ENCODE measurements around the gene DNAJC7. TPM values are rescaled to one million over a fixed set of nuclear protein-coding genes. Genes with fewer than 3 reads are reported as not detected.

Gene DNAJC7
- total RNA-seq, 2 donors from 2014 or later, result 112 to 116 TPM

- Histone ChIP-seq H3K27ac (ENCODE audit: low read depth, low read length) (no peak overlapping the region), H3K4me1 (ENCODE audit: control insufficient read depth, insufficient read depth, low read length) (peaks cover 3% of the 10 kb centered on the region), H3K36me3 (ENCODE audit: control insufficient read depth, insufficient read depth, low read length) (peaks cover 23% of the 10 kb centered on the region), H3K9me3 (ENCODE audit: control insufficient read depth, low read length) (no peaks in the 10 kb centered on the region), H3K4me3 (ENCODE audit: low read length) (peak overlapping the region; percentile 90), H3K9ac (ENCODE audit: extremely low read depth, low read length, poor library complexity, severe bottlenecking) (peak overlapping the region; percentile 85), H3K27me3 (ENCODE audit: control insufficient read depth, insufficient read depth, low read length, poor library complexity, severe bottlenecking) (no peaks in the 10 kb centered on the region)
- H3K4me1 Mint-ChIP-seq, result peaks cover 15% of the 10 kb centered on the region
- peaks cover 23% of the 10 kb centered on the region for H3K36me3 Mint-ChIP-seq (ENCODE audit: low read depth)
- H3K27me3 Mint-ChIP-seq (ENCODE audit: insufficient read depth), result peaks cover 1% of the 10 kb centered on the region
- DNase-seq, result peak; percentile 98
- H3K4me3 Mint-ChIP-seq, result peak overlapping the region; percentile 71
- peak overlapping the region; percentile 91 for H3K27ac Mint-ChIP-seq
- H3K9me3 Mint-ChIP-seq, result no peaks in the 10 kb centered on the region
- WGBS, 2 experiments (ENCODE audit: insufficient coverage in 1 of 2, insufficient read length in 1 of 2), result 10 to 11% methylated on average over 11 to 18 of the region's 18 CpGs
- TF ChIP-seq CTCF (conservative IDR thresholded peaks at IDR 0.05), result no peak
Measured at GRCh38 chr17:41965694-41966462, 51.4 kb downstream of the DNAJC7 start.

GRCh38 chr17:41962768-41963434 lies 54.3 kb downstream of the DNAJC7 start:
- no peak overlapping the region for H3K27ac Mint-ChIP-seq
- whole genome bisulfite sequencing, 2 experiments (ENCODE audit: insufficient coverage in 1 of 2, insufficient read length in 1 of 2), result 34 to 64% methylated on average over 5 to 9 of the region's 9 CpGs

GRCh38 chr17:41962111-41962510 lies 55.1 kb downstream of the DNAJC7 start:
- DNase-seq, result no peak
- no peaks in the 10 kb centered on the region for H3K9me3 ChIP-seq (ENCODE audit: control insufficient read depth, low read length)
- Mint-ChIP-seq H3K9me3 (no peaks in the 10 kb centered on the region), H3K4me1 (peaks cover 31% of the 10 kb centered on the region), H3K4me3 (no peak overlapping the region), H3K36me3 (ENCODE audit: low read depth) (no peaks in the 10 kb centered on the region), H3K27me3 (ENCODE audit: insufficient read depth) (peaks cover 1% of the 10 kb centered on the region), H3K27ac (no peak overlapping the region)
- no peak overlapping the region for H3K4me3 ChIP-seq (ENCODE audit: low read length)
- no peak for TF ChIP-seq CTCF (conservative IDR thresholded peaks at IDR 0.05)
- no peaks in the 10 kb centered on the region for H3K27me3 ChIP-seq (ENCODE audit: control insufficient read depth, insufficient read depth, low read length, poor library complexity, severe bottlenecking)
- no peak overlapping the region for H3K27ac ChIP-seq (ENCODE audit: low read depth, low read length)
- peaks cover 13% of the 10 kb centered on the region for H3K4me1 ChIP-seq (ENCODE audit: control insufficient read depth, insufficient read depth, low read length)
- H3K9ac ChIP-seq (ENCODE audit: extremely low read depth, low read length, poor library complexity, severe bottlenecking), result no peak overlapping the region
- 92 to 100% methylated on average over 5 of the region's 5 CpGs for WGBS, 2 experiments (ENCODE audit: insufficient coverage in 1 of 2, insufficient read length in 1 of 2)
- H3K36me3 ChIP-seq (ENCODE audit: control insufficient read depth, insufficient read depth, low read length), result no peaks in the 10 kb centered on the region

More at GRCh38 chr17:41962768-41963434, 54.3 kb downstream of the DNAJC7 start:
- Mint-ChIP-seq H3K36me3 (ENCODE audit: low read depth) (peaks cover 2% of the 10 kb centered on the region), H3K4me3 (no peak overlapping the region), H3K9me3 (no peaks in the 10 kb centered on the region), H3K27me3 (ENCODE audit: insufficient read depth) (peaks cover 1% of the 10 kb centered on the region), H3K4me1 (peaks cover 27% of the 10 kb centered on the region)
- Histone ChIP-seq H3K27me3 (ENCODE audit: control insufficient read depth, insufficient read depth, low read length, poor library complexity, severe bottlenecking) (no peaks in the 10 kb centered on the region), H3K9me3 (ENCODE audit: control insufficient read depth, low read length) (no peaks in the 10 kb centered on the region), H3K36me3 (ENCODE audit: control insufficient read depth, insufficient read depth, low read length) (peaks cover under 1% of the 10 kb centered on the region), H3K4me3 (ENCODE audit: low read length) (no peak overlapping the region), H3K27ac (ENCODE audit: low read depth, low read length) (no peak overlapping the region), H3K9ac (ENCODE audit: extremely low read depth, low read length, poor library complexity, severe bottlenecking) (no peak overlapping the region), H3K4me1 (ENCODE audit: control insufficient read depth, insufficient read depth, low read length) (peaks cover 13% of the 10 kb centered on the region)
- DNase-seq, result peak; percentile 97
- TF ChIP-seq CTCF (conservative IDR thresholded peaks at IDR 0.05), result peak; percentile 92

All from endodermal cell (in vitro differentiated cells).